H1 (cell line): ENCODE results near the gene PEX16.

ENCODE experiments used
- ASH2L ChIP-seq: fragments of 200-600, 300-600 bp; sonication (generic); IDR thresholded peaks from one replicate; pipeline ENCODE4 v1.7.1; 2017; ENCODE audit warnings: low read length
- BACH1 ChIP-seq: IDR thresholded peaks from 2 replicates; pipeline ENCODE4 v1.6.1; 2012; ENCODE audit warnings: low read length, improper control_type of control experiment
- CBX8 ChIP-seq: fragments of 300-800, 300-1000 bp; sonication (generic); IDR thresholded peaks from 2 replicates; pipeline ENCODE4 v1.7.1; 2016; ENCODE audit warnings: low read depth, low read length, borderline replicate concordance
- CHD2 ChIP-seq: IDR thresholded peaks from 2 replicates; pipeline ENCODE4 v1.6.1; 2012; ENCODE audit warnings: low read length, improper control_type of control experiment
- JUND ChIP-seq: IDR thresholded peaks from 2 replicates; pipeline ENCODE4 v1.6.1; 2011; ENCODE audit warnings: mild to moderate bottlenecking, improper control_type of control experiment, low read length
- POLR2A ChIP-seq, 2 experiments: IDR thresholded peaks; 1 replicate in 1 of 2; 2 replicates in 1 of 2; pipeline ENCODE4 v1.6.1; 2011; ENCODE audit warnings: low read depth in 2 of 2, low read length in 2 of 2, mild to moderate bottlenecking in 2 of 2; ENCODE audit errors: control extremely low read depth in 1 of 2
- POLR2AphosphoS5 ChIP-seq: IDR thresholded peaks from 2 replicates; pipeline ENCODE4 v1.6.1; 2011; ENCODE audit warnings: low read depth, low read length
- TAF1 ChIP-seq: IDR thresholded peaks from 2 replicates; pipeline ENCODE4 v1.6.1; 2011; ENCODE audit warnings: mild to moderate bottlenecking, low read depth, low read length
- YY1 ChIP-seq: IDR thresholded peaks from 2 replicates; pipeline ENCODE4 v1.6.1; 2011; ENCODE audit warnings: low read depth, mild to moderate bottlenecking, low read length
- ZNF274 ChIP-seq: IDR thresholded peaks from 2 replicates; pipeline ENCODE4 v1.7.0; 2012; ENCODE audit warnings: low read length, borderline replicate concordance; ENCODE audit errors: extremely low read depth
- TF ChIP-seq, protein P1 (sequence below): IDR thresholded peaks from 2 replicates; pipeline ENCODE4 v1.6.1; 2012; ENCODE audit warnings: inconsistent platforms
- TF ChIP-seq, protein P2 (sequence below), 3 experiments: IDR thresholded peaks; 1 replicate in 2 of 3; 2 replicates in 1 of 3; pipeline versions ENCODE4 v1.5.1 to v1.6.1; 2011; ENCODE audit warnings: low read length in 3 of 3, mild to moderate bottlenecking in 3 of 3, inconsistent platforms in 2 of 3, low read depth in 1 of 3, moderate library complexity in 1 of 3; ENCODE audit not compliant: insufficient read depth in 1 of 3; ENCODE audit errors: control extremely low read depth in 1 of 3
- TF ChIP-seq, protein P3 (sequence below): IDR thresholded peaks from 2 replicates; pipeline ENCODE4 v1.6.1; 2011; ENCODE audit warnings: low read length, improper control_type of control experiment

DNA sequence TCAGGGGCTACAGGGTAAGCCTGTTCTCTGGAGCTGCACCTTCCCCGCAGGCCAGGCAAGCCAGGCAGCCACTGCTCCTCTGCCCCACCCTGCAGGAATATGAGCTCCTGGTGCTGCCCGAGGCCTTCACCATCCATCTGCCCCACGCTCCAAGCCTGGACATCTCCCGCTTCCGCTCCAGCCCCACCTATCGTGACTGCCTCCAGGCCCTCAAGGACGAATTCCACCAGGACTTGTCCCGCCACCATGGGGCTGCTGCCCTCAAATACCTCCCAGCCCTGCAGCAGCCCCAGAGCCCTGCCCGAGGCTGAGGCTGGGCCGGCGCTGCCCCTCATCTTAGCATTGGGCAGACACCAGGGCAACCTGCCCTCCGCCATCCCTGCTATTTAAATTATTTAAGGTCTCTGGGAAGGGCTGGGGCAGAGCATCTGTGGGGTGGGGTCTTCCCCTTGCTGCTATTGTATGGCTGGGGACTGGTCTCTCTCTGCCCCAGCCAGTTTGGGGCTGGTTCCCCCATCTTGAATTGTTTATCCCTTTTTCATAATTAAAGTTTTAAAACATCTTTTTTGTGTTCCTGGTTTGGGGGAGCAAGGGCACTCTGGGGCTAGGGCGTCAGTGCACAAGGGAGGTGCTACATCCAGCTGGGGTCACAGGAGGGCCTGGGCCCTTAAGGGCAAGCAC is 11.0 kb upstream of the PEX16 start:
- TF ChIP-seq CBX8: no peak
- TF ChIP-seq, protein P1, sequence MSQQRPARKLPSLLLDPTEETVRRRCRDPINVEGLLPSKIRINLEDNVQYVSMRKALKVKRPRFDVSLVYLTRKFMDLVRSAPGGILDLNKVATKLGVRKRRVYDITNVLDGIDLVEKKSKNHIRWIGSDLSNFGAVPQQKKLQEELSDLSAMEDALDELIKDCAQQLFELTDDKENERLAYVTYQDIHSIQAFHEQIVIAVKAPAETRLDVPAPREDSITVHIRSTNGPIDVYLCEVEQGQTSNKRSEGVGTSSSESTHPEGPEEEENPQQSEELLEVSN: no peak
- TF ChIP-seq TAF1: no peak
- TF ChIP-seq POLR2A (IDR thresholded peaks at IDR 0.05; ENCODE audit: control extremely low read depth in 1 of 2, low read depth in 2 of 2, low read length in 2 of 2): no peak
- TF ChIP-seq YY1: no peak
- TF ChIP-seq, protein P2, sequence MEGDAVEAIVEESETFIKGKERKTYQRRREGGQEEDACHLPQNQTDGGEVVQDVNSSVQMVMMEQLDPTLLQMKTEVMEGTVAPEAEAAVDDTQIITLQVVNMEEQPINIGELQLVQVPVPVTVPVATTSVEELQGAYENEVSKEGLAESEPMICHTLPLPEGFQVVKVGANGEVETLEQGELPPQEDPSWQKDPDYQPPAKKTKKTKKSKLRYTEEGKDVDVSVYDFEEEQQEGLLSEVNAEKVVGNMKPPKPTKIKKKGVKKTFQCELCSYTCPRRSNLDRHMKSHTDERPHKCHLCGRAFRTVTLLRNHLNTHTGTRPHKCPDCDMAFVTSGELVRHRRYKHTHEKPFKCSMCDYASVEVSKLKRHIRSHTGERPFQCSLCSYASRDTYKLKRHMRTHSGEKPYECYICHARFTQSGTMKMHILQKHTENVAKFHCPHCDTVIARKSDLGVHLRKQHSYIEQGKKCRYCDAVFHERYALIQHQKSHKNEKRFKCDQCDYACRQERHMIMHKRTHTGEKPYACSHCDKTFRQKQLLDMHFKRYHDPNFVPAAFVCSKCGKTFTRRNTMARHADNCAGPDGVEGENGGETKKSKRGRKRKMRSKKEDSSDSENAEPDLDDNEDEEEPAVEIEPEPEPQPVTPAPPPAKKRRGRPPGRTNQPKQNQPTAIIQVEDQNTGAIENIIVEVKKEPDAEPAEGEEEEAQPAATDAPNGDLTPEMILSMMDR (IDR thresholded peaks at IDR 0.05; ENCODE audit: control extremely low read depth in 1 of 3, insufficient read depth in 1 of 3, low read depth in 1 of 3, low read length in 3 of 3): no peak
- TF ChIP-seq ASH2L: no peak
- 0 out of 2 replicates have a peak, but pooled peaks have one; percentile 12 for TF ChIP-seq POLR2AphosphoS5
- TF ChIP-seq ZNF274: no peak
- TF ChIP-seq JUND: no peak
- TF ChIP-seq BACH1: no peak
- TF ChIP-seq, protein P3, sequence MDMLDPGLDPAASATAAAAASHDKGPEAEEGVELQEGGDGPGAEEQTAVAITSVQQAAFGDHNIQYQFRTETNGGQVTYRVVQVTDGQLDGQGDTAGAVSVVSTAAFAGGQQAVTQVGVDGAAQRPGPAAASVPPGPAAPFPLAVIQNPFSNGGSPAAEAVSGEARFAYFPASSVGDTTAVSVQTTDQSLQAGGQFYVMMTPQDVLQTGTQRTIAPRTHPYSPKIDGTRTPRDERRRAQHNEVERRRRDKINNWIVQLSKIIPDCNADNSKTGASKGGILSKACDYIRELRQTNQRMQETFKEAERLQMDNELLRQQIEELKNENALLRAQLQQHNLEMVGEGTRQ: no peak
- TF ChIP-seq CHD2: no peak
